Measurements from ENCODE around the gene ACOT8. TPM values are rescaled to one million over a fixed set of nuclear protein-coding genes. Genes with fewer than 3 reads are reported as not detected.

Gene ACOT8
- total and polyA plus RNA-seq, 10 of the 15 experiments (the other 5 are each of a cell fraction or from before 2014, with no cell fraction given) = 5.1 to 47.9 (median 31.8) TPM

DNA sequence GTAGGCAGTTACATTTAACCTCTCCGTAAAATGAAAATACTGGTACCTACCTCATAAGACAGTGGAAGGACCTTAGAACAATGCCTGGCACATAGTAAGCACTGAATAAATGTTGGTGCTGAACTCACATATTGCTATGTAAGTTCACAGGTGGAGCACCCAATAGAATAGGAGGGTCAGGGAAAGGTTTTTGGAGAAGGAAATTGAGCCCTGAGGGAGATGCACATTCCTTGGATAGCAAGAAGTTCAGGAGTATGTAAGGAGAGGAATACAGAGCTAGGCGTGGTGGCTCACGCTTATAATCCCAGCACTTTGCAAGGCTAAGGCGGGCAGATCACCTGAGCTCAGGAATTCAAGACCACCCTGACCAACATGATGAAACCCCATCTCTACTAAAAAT is 37.7 kb downstream of the ACOT8 start:
- no peaks in the 10 kb centered on the region for H3K9me3 ChIP-seq (replicated peaks; ENCODE audit: control insufficient read depth, insufficient read depth, low read length)
- no peak overlapping the region for H3K9ac ChIP-seq (ENCODE audit: control insufficient read depth, insufficient read depth, low read length)
- H4K20me1 ChIP-seq (ENCODE audit: control insufficient read depth, insufficient read depth) = no peaks in the 10 kb centered on the region
- intact Hi-C loops (cut with micrococcal nuclease; ENCODE audit: unreplicated experiment) = no loop called here
- no peak overlapping the region for H3K4me3 ChIP-seq
- H3K36me3 ChIP-seq (ENCODE audit: control insufficient read depth in 2 of 2, insufficient read depth in 2 of 2, low read length in 1 of 2) = peaks cover 8 to 9% of the 10 kb centered on the region in 2 experiments
- H3K79me2 ChIP-seq (ENCODE audit: control insufficient read depth, insufficient read depth, low read length) = peaks cover 1% of the 10 kb centered on the region
- no peak for TF ChIP-seq MTA2 (IDR thresholded peaks at IDR 0.05; ENCODE audit: low read depth)
- no peak for TF ChIP-seq YBX1 (IDR thresholded peaks at IDR 0.05)
- TF ChIP-seq SP1 (IDR thresholded peaks at IDR 0.05; ENCODE audit: low read depth, low read length) = no peak
- ChIA-PET RAD21 (ENCODE audit: unreplicated experiment) (interaction anchor here (0.9 kb wide), 1 partner anchor 11 kb away, joined by 3 read pairs; no protein-coding TSS in a partner anchor), CTCF (interaction anchor here (1.4 kb wide), 1 partner anchor 168 kb away, joined by 3 read pairs; no protein-coding TSS in a partner anchor), SMC1A (ENCODE audit: uncharacterized antibody, unreplicated experiment) (interaction anchor here (1.1 kb wide), 1 partner anchor 12 kb away, joined by 3 read pairs; no protein-coding TSS in a partner anchor), POLR2A (interaction anchor here (0.6 kb wide), 1 partner anchor 406 kb away, joined by 6 read pairs; no protein-coding TSS in a partner anchor)
- DNase-seq (ENCODE audit: low read depth, low spot score) = no peak
- no peaks in the 10 kb centered on the region; a peak in 2 of 4 replicates for H3K27me3 ChIP-seq (replicated peaks in 1 of 2; ENCODE audit: control insufficient read depth in 2 of 2, insufficient read depth in 2 of 2, low read length in 1 of 2)
- H3K4me2 ChIP-seq (ENCODE audit: control insufficient read depth, insufficient read depth) = no peak overlapping the region
- no peak overlapping the region for H3K27ac ChIP-seq (ENCODE audit: control insufficient read depth, insufficient read depth)
- H3K4me1 ChIP-seq (ENCODE audit: control insufficient read depth, insufficient read depth, low read length) = peaks cover 5% of the 10 kb centered on the region; the same call in 1 of the 2 replicates
- no peak for ATAC-seq
- no TSS peak for BruUV-seq (replicated peaks)
- no peak overlapping the region for H2AFZ ChIP-seq (ENCODE audit: control insufficient read depth, low read depth, low read length)
- 95% methylated on average over 4 of the region's 4 CpGs for WGBS (ENCODE audit: insufficient coverage, insufficient replicate concordance, low lambda C conversion rate, missing lambda C conversion rate)
- in situ Hi-C loops (cut with MboI) = loop anchor here (25.0 kb wide), 1 partner anchor 543 kb away; no protein-coding TSS in a partner anchor
- no peak for FAIRE-seq

DNA sequence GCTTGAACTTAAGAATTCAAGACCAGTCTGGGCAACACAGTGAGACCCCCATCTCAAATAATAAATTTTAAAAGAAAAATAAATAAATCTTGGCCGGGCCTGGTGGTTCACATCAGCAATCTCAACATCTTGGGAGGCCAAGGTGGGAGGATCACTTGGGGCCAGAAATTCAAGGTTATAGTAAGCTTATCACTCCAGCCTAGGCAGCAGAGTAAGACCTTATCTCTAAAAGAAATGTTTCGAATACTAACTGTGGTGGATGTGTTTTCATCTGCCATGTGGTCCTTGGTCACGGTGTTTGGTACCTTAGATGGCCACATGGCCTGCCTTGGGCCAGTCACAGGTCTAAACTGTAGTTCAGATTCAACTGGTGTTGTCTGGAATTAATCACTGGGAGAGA is 39.0 kb downstream of the ACOT8 start:
- no peak overlapping the region for H3K27ac ChIP-seq (ENCODE audit: control insufficient read depth, insufficient read depth)
- no peak overlapping the region for H2AFZ ChIP-seq (ENCODE audit: control insufficient read depth, low read depth, low read length)
- 98% methylated on average over 3 of the region's 3 CpGs for WGBS (ENCODE audit: insufficient coverage, insufficient replicate concordance, low lambda C conversion rate, missing lambda C conversion rate)
- ChIA-PET CTCF (interaction anchor here (0.6 to 1.4 kb wide), 2 partner anchors 19 to 169 kb away, joined by 3 read pairs; no protein-coding TSS in a partner anchor), RAD21 (ENCODE audit: unreplicated experiment) (no interaction called here), POLR2A (interaction anchor here (1.5 kb wide), 1 partner anchor 112 kb away, joined by 5 read pairs; no protein-coding TSS in a partner anchor), SMC1A (ENCODE audit: uncharacterized antibody, unreplicated experiment) (interaction anchor here (1.2 kb wide), 1 partner anchor 19 kb away, joined by 4 read pairs; no protein-coding TSS in a partner anchor)
- H3K9me3 ChIP-seq (replicated peaks; ENCODE audit: control insufficient read depth, insufficient read depth, low read length) = no peaks in the 10 kb centered on the region
- DNase-seq (ENCODE audit: low read depth, low spot score) (no peak), ATAC-seq (no peak), FAIRE-seq (no peak)
- H4K20me1 ChIP-seq (ENCODE audit: control insufficient read depth, insufficient read depth) = no peaks in the 10 kb centered on the region
- no peak overlapping the region for H3K9ac ChIP-seq (ENCODE audit: control insufficient read depth, insufficient read depth, low read length)
- TF ChIP-seq ASH2L (IDR thresholded peaks at IDR 0.05; ENCODE audit: borderline replicate concordance, low read depth) (no peak), CHD1 (IDR thresholded peaks at IDR 0.05; ENCODE audit: low read depth, low read length) (no peak), SMARCA5 (IDR thresholded peaks at IDR 0.05) (no peak), TCF3 (IDR thresholded peaks at IDR 0.05; ENCODE audit: borderline replicate concordance, insufficient read depth, low read depth, low read length) (no peak), SUPT20H (IDR thresholded peaks at IDR 0.05; ENCODE audit: borderline replicate concordance, control insufficient read depth, low read depth, low read length) (no peak), SKIL (IDR thresholded peaks at IDR 0.05; ENCODE audit: low read depth, poor library complexity, severe bottlenecking) (no peak), ETV6 (conservative IDR thresholded peaks at IDR 0.05 in 1 of 2, IDR thresholded peaks at IDR 0.05 in 1 of 2; ENCODE audit: borderline replicate concordance in 1 of 2, low read depth in 1 of 2) (no peak)
- H3K79me2 ChIP-seq (ENCODE audit: control insufficient read depth, insufficient read depth, low read length) = peaks cover 12% of the 10 kb centered on the region
- no TSS peak for BruUV-seq (replicated peaks)
- H3K27me3 ChIP-seq (replicated peaks in 1 of 2; ENCODE audit: control insufficient read depth in 2 of 2, insufficient read depth in 2 of 2, low read length in 1 of 2) = no peaks in the 10 kb centered on the region; a peak in 1 of 4 replicates
- H3K4me2 ChIP-seq (ENCODE audit: control insufficient read depth, insufficient read depth) = no peak overlapping the region
- in situ Hi-C loops (cut with MboI) (loop anchor here (25.0 kb wide), 1 partner anchor 544 kb away; no protein-coding TSS in a partner anchor), intact Hi-C loops (cut with micrococcal nuclease; ENCODE audit: unreplicated experiment) (no loop called here)
- H3K36me3 ChIP-seq (ENCODE audit: control insufficient read depth in 2 of 2, insufficient read depth in 2 of 2, low read length in 1 of 2) = peaks cover 8 to 9% of the 10 kb centered on the region in 2 experiments
- H3K4me3 ChIP-seq = no peak overlapping the region
- H3K4me1 ChIP-seq (ENCODE audit: control insufficient read depth, insufficient read depth, low read length) = no peaks in the 10 kb centered on the region

All from GM12878 (cell line).